DMS 273 treated with DMSO at 0.1 percent for 48 hours (cell line): Measurements from ENCODE around the gene OR56A1.
"Not testable (repeated sequence)": the region's sequence is repeated elsewhere in the genome, so short reads cannot be mapped to it uniquely, and the experiment has no call there.

ENCODE experiments used
- DNase-seq: peaks from one replicate; lab custom pipeline; 2025; lab: John Stamatoyannopoulos, UW

Gene OR56A1, protein sequence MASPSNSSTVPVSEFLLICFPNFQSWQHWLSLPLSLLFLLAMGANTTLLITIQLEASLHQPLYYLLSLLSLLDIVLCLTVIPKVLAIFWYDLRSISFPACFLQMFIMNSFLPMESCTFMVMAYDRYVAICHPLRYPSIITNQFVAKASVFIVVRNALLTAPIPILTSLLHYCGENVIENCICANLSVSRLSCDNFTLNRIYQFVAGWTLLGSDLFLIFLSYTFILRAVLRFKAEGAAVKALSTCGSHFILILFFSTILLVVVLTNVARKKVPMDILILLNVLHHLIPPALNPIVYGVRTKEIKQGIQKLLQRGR

DNA sequence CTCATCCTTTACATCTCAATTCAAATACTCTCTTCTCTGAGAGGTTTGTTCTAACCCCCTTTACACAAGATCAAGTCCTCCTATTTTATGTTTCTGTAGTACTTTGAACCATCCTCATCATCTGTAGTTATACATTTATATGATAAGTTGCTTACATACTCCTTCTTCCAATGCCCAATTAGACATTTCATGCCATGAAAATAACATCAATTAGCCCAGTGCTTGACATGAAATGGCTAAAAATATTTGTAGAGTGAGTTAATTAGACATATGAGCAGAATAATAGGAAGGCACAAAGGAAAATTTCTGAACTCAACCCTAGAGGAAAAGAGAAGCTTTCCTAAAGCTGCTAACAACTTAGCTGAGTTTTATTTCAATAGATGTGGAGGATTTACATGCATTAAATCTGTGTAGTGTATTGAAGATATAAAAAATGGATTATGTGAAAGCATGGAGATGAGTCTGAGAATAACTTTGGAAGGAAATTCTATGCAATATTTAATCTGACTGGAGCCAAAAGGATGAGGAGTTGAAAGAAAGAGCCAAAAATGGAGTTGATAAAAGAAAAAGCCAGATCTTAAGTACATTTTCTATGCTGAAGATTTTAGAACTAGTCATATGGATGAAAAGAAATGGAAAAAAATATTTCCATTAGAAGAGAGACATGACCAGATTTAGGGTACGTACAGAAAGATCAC lies at the start of gene OR56A1:
Gene OR56A1 (minus strand): TSS at position 51 of the 698 bp plus-strand sequence. CDS start 3,066 bp downstream, outside the sequence.
- no peak for DNase-seq

DNA sequence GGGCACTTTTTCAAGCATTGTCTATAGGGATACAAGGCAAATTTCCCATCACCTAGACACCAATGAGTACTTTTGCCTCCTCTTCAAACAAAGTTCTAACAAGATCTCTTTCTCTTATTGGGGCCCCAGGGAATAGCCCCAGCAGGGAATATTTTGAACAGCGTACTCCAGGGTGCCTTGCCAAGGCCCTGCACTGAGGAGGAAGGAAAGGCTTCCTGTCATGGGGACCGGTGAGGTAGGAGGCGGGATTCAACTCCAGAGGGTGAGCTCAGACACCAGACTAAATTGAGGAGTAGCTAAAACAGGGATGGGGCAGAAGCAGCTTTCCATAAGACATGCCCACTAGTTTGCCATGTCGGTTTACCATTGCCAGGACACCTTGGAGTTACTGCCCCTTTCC lies 48.9 kb upstream of the OR56A1 start:
- no peak for DNase-seq

DNA sequence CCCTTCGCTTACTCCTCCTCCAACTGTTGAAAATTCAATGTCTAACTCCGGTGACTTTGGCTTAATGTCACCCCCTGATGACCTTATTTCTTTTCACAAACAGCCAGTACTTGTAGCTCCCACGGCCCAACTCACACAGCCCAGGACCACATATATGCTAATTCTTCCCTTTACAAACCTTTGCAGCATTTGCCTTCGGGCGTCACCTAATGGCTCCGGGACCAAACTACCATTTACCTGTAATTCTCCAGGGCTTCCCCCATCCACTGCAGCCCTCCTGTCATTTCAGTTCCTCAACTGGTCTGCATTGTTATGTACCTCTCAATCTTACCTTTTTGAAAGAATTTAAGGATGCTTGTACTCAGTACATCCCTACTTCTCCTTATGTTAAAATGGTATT lies 47.2 kb upstream of the OR56A1 start:
- no peak for DNase-seq

DNA sequence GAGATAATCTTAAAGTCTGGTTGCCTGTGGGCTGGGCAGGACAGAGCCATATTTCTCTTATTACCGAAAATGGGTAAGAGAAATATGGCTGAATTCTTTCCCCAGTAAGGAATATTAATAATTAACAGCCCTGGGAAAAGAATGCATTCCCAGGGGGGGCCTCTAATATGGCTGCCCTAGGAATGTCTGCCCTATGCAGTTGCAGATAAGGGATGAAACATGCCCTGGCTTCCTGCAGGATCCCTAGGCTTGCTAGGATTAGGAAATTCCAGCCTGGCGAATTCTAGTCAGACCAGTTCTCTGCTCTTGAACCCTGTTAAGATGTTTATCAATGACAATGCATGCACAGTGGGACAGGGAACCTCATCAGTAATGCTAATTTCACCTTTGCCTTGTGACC lies 45.9 kb upstream of the OR56A1 start:
- not testable (repeated sequence) for DNase-seq

DNA sequence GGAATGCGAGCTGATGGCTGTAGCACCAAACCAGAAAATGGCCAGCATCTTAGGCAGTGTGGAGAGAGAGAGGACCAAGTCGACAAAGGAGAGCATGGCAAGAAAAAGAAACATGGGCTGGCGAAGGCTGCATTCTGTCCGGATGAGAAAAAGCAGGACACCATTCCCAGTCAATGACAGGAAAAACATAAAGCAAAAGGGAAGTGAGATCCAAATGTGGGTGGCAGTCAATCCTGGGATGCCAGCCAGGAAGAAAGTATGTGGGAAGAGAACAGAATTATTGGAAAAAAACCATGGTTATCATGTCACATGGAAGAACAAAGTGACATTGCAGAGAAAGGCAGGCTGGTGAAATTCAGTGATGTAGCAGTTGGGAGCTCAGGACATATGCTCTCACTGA lies 36.9 kb upstream of the OR56A1 start:
- no peak for DNase-seq

DNA sequence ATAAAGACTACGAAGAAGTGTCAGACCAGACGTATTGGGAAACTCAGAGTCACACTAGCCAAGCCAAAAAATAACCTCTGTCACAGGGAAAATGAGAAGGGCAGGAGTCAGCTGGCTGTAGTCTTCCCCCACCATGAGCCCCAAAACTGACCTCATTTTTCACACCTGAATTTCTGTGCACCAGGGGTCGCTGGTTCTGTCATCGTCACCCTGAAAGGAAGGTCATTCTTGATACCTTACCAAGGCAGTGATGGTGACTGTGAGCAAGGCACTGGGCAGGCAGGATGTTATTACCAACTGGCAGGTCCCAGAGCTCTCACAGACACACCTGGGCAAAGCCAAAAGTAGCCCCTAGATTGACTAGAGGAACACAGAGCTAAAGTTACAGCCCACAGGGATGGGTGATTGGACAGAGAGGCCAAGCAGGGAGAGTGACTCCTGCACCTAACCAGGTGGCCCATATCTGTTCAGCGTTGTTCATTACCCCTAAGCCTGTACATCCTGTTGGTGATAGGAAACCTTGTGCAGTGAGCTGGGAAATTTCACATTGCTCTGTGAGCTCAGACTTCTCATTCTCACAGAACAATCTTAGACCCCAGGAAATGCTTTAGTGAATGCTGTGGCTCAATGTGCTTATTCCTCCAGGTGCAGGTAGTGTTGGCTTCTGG lies 32.3 kb upstream of the OR56A1 start:
- no peak for DNase-seq

DNA sequence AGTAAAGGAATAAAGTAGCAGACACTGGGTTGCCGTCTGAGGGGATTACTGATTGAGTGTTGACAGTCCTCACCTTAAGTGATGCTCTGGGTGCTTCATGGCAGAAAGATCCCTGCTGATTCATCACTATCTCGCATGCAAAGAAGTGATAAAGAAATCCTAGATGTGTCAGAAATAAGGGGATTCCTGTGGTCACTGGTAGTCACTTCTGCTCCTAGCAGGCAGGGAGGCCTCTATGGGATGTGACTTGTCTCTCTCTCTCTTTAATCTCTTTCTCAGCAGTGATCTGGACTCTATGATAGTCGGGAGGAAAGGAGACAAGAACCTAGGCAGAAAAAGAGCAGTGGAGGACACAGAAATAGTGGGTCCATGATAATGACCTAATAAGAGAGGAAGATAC lies 30.9 kb upstream of the OR56A1 start:
- DNase-seq: no peak

DNA sequence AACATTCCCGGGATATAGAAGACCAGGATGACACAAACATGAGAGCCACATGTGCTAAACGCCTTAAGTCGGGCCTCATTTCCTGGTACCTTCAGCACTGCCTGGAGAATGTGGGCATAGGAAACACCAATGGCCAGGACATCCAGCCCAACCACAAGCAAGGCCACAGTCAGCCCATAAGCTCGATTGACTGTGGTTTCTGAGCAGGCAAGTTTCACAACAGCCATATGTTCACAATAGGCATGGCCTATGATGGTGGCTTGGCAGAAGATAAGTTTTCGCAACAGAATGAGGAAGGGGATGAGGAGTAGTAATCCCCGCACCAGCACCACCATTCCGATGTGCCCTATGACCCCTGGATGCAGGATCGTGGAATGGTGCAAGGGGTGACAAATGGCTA lies 26.9 kb upstream of the OR56A1 start:
- DNase-seq: no peak

DNA sequence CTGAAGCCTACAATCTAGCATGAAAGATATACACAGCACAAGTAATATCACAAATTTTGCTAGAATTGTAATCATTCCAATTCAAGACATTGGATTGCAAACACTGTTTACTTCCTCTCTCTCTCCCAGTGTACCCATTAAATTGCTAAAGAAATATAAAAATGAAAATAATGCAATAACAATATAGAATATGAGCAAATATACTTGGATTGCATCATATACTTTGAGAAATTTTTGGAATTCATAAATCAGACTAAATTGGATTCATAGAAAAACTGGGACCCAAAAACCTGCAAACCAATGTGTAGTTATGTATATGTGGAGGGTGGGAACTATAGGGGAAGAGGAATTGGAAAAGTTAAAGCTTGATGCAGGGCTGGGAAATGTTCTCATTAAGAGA lies 25.0 kb upstream of the OR56A1 start:
- DNase-seq: no peak

DNA sequence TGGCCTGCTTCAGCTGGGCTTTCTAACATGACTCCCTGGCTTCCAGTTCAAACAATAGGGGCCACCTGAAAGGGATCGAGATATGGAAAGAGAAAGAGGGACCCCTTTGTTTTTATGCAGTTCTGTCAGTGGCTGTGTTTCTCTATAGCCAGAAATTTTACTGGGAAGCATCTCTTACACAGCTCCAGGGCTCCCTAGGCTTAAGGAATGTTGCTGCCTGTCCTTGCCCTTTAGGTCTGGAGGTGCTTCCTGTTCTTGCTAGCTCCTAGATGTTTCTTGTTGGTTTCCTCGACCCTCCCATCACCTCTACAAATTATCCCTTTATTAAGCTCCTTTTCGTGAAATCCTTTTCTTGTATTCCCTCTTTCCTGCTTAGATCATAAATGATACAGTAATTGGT lies 21.8 kb upstream of the OR56A1 start:
- DNase-seq: no peak

DNA sequence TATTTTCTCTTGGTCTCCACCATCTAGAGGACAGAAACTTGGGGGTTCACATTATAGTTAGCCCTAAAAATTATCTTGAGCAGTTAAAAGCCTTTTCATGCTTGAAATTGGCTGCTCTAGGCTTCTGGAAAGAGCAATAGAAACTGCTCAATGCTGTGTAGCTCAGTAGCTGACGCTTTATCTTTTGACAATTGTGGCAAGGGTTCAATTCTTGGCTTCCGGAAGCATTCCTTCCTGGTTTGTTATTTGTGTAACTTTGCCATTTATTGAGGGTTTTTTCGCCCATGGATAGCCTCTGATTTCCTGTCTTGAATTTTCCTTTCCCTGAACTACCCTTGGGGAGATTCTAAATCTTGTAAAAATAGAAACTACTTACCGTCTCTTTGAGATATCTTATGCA lies 10.3 kb upstream of the OR56A1 start:
- no peak for DNase-seq

DNA sequence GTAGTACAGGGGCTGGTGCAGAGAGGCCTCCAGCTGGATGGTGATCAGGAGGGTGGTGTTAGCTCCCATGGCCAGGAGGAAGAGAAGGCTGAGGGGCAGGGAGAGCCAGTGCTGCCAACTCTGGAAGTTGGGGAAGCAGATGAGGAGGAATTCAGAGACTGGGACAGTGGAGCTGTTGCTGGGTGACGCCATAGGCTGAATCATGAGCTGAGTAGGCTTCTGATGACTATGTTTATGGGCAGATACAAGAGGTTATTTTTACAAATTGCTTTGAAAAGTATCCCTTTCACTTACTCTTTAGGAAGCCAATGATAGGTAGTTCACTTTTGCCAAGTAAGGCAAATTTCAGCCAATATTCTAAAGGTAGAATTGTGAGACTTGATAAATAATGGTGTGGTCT lies 3.1 kb downstream of the OR56A1 start:
- DNase-seq: no peak

DNA sequence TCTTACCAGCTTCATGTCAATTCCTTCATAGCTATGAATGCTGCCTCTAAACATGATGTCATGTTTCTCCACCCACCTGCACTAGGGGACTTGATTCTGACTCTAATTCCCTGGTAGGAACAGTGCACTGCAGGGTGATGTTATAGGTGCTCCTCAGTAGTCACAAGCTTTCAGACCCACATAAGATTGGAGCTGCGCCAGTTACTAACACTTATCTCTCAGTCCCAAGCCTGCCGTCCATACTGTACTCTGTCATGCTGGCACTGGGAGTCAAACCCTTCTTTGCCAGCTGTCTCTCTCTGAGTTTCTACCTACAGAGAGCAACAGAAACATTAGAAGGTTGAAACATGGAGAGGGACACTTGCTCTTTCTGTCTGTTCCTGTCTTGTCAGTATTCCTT lies 5.5 kb downstream of the OR56A1 start:
- DNase-seq: no peak

DNA sequence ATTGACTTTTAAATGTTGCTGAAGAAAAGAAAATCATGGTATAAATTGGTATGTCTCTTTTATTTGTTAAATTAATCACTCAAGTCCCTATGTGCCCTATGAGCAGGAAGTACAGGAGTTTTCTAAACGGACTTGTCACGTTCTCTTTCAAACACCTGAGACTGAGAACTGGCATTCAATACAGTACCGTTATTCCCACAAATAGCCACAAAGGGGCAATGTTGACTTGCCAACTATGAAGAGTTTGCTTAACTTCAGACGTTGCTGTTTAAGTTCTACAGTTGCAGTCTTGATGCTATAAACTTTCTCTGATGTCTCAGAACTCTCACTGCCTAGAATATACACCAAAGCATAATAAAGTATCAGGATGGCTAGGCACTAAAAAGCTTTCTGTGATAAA lies 7.6 kb downstream of the OR56A1 start:
- DNase-seq: no peak

DNA sequence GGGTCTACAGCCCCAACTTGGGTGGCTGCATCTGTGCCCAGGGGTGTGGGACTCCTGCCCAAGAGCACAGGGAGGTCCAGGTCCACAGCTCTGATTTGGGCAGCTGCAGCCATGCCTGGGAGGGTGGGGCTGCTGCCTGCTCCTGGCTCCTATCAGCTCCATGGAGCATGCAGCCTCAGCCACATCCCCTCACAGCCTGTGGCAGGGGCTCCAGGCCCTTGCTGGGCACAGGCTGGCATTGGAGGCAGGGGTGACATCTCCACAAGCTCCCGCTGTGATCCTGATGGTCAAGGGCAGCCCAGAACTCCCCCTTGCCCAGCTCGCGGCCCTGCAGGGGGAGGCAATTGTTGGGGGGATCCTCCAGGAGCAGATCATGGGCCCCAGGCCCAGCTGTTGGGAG lies 17.5 kb downstream of the OR56A1 start:
- no peak for DNase-seq

DNA sequence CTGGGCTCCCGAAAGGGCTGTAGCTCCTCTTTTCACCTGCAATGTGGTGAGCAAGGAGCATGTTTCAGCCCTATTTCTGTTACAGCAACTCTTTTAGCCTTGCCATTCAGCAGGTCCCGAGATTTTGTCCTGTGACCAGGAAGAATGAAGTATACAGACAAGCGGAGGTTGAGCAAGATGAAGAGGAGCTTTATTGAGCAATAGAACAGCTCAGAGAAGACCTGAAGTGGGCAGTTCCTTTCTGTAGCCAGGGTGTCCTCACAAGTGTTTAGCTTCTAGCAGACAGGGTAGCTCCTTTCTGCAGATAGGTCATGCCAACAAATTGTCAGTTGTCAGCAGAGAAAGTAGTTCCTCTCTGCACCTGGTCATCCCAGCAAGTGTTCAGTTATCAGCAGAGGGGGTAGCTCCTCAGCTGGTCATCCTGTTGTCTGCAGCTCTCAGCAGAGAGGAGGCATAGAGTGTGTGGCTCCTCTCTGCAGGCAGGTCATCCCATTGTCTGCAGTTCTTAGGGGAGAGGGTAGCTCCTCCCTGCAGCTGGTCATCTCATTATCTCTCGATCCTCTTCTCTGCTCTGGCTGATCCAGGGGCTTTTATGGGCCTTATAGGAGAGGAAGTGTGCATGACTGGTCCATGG lies 18.4 kb downstream of the OR56A1 start:
- no peak for DNase-seq

DNA sequence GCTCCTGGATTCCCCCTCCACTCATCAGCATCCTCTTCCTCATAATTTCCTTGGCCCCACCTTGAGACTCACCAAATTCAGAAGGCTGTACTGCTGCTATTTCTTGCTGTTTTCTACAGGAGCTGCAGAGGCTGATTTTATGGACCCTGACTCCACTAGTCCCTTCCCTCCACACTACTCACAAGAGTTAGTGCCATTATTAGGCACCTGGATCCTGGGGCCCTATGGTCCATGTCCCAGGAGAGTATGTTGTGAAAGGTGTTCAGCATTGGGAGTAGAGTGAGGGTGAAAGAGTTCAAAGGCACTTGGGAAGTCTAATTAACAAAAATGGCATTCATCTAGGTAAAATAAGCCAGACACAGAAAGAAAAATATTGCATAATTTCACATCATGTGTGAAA lies 23.7 kb downstream of the OR56A1 start, which contains the start of gene OR56A4:
Gene OR56A4 (minus strand): TSS at position 101 of the 400 bp plus-strand sequence. CDS start 3,954 bp downstream, outside the sequence.
- no peak for DNase-seq

DNA sequence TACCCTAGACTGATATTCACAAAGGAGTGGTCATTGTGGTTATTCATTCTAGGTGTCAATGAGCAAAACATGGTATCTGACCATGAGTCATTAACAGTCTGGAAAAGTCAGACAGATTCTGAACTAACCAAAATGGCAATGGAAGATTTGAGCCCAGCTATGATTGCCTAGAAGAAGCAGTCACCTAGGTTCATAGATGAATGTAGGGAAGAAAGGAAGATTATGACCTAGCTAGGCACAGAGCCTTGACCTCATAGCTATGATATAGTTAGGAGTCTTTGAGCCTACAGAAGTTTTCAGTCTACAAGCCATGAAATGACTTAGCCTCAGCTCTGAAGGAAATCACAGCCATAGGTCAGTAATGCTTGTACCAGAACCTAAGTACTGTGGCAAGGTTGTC lies 24.2 kb downstream of the OR56A1 start:
- no peak for DNase-seq

DNA sequence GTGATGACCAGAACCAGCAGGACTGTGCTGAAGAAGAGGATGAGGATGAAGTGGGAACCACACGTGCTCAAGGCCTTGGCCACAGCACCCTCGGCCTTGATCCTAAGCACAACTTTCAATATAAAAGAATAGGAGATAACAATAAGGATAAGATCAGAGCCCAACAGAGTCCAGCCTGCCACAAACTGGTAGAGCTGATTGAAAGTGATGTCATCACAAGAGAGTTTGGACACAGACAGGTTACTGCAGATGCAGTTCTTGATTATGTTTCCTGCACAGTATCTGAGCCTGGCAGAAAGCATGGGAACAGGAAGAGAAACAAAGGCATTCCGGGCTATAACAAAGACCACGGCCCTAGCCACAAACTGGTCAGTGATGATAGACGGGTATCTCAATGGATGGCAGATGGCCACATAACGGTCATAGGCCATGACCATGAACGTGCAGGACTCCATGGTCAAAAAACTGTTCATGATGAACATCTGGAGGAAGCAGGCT lies 28.3 kb downstream of the OR56A1 start:
- DNase-seq: no peak

DNA sequence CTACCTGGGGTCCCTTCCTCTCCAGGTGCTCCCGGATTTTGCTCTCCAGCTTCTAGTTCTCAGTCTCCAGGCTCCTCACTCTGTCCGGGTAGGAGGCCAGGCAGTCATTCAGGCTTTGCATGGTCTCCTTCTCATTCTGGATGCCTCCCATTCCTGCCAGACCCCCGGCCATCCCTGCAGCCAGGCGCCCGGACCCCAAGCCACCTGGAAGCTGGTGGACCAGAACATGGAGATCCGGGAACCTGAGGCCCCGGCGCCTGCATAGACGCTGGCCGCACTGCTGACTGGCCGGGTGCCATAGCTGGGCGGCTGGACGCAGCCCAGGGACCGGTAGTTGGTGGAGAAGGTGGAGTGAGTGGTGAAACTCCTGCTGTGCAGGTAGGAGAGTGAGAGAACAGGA lies 35.8 kb downstream of the OR56A1 start:
- no peak for DNase-seq

DNA sequence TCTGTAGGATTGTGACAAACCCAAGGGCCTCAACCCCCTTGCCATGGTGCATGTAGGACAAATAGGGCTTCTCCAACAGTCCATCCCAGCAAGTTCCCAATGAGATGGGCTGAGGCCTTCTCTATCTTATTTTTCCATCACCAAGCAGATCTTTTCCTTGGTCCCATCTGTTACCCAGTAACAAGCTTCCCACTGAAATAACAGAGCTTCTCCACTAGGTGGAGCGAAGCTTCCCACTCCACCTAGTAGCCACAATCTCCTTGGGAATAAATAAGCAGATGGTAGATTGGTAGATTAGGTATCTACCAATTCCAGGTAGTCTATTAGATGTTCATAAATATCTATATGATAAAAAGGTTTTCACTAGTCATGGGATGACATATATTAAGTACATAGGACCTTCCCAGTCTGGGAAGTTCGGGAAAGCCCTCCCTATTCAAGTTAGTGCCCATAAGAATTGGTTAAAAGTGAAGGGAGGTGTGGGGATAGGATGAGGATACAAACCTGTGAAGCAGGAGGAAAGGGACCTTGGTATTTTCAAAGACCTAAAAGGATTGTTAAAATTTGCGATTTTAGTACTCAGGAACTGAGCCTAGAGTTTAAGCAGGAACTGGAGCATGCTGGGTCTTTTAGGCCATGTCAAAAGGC lies 37.8 kb downstream of the OR56A1 start:
- DNase-seq: no peak

DNA sequence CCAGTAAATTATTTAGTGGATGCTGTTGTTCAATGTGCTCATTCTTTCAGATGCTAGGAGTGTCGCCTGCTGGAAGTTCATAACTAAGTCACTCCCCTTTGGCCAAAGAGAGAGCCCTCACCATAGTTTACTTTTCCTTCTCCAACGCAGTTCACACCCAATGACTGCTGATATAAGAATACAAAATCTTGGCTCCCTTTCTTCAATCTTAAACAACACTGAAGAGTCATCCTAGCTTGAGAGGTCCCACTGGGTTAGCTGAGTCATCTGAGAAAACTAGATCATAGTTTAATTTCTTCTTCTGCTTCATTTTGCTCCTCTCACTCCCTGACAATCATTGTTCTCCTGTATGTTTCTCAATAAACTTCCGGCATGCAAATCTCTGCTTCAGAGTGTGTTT lies 38.4 kb downstream of the OR56A1 start:
- no peak for DNase-seq
